Renal cortex interstitium (tissue), 11 donors: ENCODE data around the gene ABHD5. TPM values are rescaled to one million over a fixed set of nuclear protein-coding genes. Genes with fewer than 3 reads are reported as not detected.

ENCODE experiments used
- DNase-seq, 11 donors: peaks; one replicate each; pipeline ENCODE4 v3.0.0-alpha.2; 2013; ENCODE audit warnings: low read depth in 9 of 11, low spot score in 4 of 11; ENCODE audit errors: extremely low read depth in 1 of 11
- polyA plus RNA-seq, 3 donors: library from polyadenylated mRNA; unstranded; fragments of 120-200 nt; gene quantifications; one replicate each; pipeline ENCODE4 v1.2.1, GENCODE V29; 2013; ENCODE audit not compliant: insufficient read length in 3 of 3

ABHD5 gene
- polyA plus RNA-seq, 3 donors: 20.1 to 25.2 (median 21.3) TPM

- DNase-seq: no peak
Measured at GRCh38 chr3:43696441-43696840, 5.7 kb downstream of the ABHD5 start.

- no peak for DNase-seq
Measured at GRCh38 chr3:43696881-43697280, 6.1 kb downstream of the ABHD5 start.

DNA sequence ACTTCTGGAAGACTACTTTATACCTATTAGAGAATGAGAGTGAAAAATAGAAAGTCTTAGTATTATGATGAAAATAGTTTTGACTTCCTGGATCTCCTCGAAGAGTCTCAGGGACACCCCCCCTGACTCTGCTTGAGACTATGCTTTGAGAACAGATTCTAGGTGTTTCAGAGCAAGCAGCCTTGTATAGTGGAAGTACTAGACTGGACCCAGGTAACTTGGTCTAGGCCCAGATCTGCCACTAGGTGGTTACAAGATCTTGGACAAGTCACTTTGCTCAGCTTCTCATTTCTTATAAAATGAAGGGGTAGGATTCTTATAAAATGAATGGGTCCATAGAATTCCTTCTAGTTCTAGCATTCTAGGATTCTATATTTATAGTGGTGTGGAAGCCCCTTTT is 9.1 kb downstream of the ABHD5 start:
- no peak for DNase-seq

- DNase-seq: no peak
Measured at GRCh38 chr3:43704697-43705096, 14.0 kb downstream of the ABHD5 start.

DNA sequence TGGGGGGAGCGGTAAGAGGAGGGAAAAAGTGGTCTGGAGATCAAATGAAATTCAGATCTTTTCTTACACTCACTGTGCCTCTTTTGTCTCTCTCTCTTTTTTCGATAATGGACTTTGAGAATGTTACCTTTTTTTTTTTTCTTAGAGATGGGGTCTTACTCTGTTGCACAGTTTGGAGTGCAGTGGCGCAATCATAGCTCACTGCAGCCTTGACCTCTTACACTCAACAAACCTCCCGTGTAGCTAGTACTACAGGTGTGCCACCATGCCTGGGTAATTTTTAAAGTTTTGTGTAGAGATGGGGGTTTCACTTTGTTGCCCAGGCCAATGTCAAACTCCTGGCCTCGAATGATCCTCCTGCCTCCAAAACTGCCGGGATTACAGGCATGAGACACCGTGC is 15.6 kb downstream of the ABHD5 start:
- no peak for DNase-seq

GRCh38 chr3:43707266-43707665 is 16.5 kb downstream of the ABHD5 start:
- DNase-seq: no peak

DNA sequence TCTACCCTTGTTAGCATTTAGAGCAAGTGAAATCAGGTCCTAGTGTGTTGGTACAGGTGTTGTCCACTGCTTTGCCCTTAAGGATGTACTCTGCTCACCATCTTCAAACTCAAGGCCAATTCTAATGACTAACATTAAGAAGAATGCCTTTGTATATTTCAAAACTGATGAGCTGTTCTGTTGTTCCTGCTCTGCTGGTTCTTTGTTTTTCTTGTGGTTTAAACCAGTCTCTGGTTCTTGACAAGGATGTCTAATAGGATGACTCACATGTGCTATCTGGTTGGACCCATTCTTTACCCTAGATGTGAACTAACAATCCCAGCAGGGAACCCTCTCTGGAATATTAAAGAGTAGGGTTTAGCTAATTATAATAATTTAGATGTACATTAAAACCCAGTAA is 17.3 kb downstream of the ABHD5 start:
- DNase-seq: no peak

GRCh38 chr3:43709022-43709421 is 18.3 kb downstream of the ABHD5 start:
- DNase-seq: no peak

- DNase-seq: no peak
Measured at GRCh38 chr3:43710607-43711006, 19.9 kb downstream of the ABHD5 start.

GRCh38 chr3:43718296-43718695 is 27.6 kb downstream of the ABHD5 start:
- no peak for DNase-seq

DNA sequence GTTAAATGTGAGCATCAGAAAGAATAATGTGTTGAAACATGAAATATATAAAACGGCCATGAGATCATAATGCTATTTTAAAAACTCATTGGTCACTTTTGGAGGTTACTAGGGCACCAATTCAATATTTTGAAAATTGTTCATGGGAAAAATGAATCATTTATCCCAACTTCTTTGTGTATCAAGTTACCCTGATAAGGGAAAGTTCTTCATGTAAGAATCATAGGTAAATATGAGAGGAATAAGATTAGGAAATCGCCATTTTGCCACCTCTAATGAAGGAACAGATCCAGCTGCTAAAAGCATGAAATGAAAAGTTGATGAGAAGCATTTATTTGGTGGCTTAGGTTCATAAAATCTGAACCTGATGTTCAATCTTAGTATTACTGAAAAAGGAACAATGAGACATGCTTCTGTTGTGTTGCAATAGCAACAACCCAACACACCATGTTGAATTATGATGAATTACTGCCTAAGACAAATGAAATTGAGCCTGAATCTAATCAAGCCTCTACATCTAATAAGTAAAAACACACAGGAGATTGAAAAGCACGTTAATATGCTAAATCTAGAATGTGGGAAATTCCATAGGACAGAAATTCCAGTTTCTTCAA is 32.5 kb downstream of the ABHD5 start:
- DNase-seq: no peak

- no peak for DNase-seq
Measured at GRCh38 chr3:43726521-43726920, 35.8 kb downstream of the ABHD5 start.

GRCh38 chr3:43727930-43728329 is 37.2 kb downstream of the ABHD5 start:
- DNase-seq: no peak

- DNase-seq: no peak
Measured at GRCh38 chr3:43728476-43728875, 37.7 kb downstream of the ABHD5 start.

GRCh38 chr3:43728947-43729346 is 38.2 kb downstream of the ABHD5 start:
- no peak for DNase-seq

- no peak for DNase-seq
Measured at GRCh38 chr3:43729707-43730414, 39.1 kb downstream of the ABHD5 start.

GRCh38 chr3:43732747-43733425 is 42.1 kb downstream of the ABHD5 start:
- DNase-seq: no peak

- DNase-seq: no peak
Measured at GRCh38 chr3:43733459-43734384, 43.0 kb downstream of the ABHD5 start.

DNA sequence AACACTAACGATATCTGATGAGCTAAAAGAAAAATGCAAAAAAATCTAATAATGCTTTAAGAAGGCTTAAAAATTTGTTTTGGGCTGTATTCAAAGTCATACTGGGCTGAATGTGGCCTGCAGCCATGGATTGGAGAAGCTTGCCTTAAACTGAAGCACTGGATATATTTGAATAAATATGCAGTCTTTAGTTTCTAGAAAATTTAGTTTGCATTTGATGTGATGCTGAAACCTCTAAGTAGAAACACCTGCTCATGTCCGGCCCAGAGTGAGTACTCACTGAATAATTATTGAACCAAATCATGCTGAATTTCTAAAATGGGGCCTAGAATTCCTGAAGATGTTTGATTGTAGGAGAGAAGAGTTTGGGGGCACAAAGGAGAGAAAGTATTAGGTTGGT is 43.9 kb downstream of the ABHD5 start:
- DNase-seq: no peak
